ENCODE results near the gene HMGB4.
A peak's percentile ranks its signal among the peaks of the same experiment; 100 is the strongest.

HMGB4 gene

GRCh38 chr1:33848205-33848937 is 15.5 kb upstream of the HMGB4 start:
- no peak for DNase-seq (ENCODE audit: low spot score)

DNA sequence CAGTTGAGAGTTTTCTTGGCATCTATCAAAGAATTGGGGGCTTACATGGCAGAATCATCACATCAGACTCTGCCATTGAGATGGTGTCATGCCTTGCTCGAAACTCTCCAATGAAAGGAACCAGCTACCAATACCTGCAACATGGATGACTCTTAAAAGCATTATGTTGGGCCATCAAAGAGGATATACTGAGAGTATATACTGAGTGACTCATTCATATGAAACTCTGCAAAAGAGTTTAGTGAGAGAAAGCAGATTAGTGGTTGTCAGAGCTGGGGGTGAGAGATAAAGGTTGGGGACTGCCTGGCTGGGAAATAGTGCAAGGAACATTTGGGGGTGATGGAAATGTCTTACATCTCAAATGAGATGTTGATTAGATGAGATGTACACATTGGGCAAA is 14.7 kb upstream of the HMGB4 start:
- no peak for DNase-seq (ENCODE audit: low spot score)

DNA sequence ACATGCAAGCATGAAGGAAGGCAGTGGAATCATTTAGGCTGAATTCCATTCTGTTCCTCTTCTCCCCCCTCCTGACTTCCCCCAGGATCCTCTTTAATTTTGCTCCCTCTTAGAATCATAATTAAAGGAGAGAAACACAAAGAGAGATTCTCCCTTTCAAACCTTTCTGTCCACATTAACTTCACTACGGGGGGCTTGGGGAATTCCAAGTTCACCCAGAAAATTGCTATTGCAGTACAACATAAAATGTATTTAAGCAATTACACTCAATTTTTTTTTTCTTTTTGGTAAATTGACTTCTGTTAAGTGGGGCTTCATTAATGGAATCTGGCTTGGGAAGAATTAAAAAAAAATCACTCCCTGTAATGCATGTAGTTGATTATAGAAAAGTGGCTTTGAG is 13.4 kb upstream of the HMGB4 start:
- no peak for DNase-seq (ENCODE audit: low spot score)

DNA sequence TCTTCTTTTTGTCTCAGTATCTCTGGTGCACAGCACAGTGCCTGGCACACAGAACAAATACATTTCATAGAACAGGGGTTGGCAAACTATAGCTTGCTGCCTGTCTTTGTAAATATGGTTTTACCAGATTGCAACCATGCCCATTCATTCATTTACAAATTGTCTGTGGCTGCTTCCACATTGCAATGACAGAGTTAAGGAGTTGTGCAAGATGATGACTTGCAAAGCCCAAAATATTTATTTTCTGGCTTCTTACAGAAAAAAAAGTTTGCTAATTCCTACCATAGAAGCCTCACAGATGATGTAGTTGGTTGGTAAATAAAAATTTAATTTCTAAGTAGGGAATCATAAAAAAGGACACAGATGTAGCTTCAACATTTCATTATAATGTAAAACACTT is 11.2 kb upstream of the HMGB4 start:
- no peak for DNase-seq (ENCODE audit: low spot score)

DNA sequence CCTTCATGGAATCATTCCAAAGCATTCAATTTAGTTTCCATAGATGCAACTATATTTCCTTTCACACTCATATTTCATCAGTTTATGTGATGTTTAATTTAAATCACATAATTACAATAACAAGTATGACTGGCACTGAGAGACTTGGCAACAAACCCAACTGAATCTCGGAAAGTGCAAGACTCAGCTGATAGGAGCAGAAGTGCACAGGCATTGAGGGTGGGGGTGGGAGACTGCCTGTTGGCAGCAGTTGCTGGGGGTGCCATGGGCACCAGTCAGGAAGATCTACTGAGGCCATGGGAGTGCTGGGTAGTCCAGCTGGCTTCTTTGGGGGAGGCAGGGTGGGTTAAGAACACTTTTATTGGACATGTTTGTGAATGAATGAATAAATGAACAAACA is 10.4 kb upstream of the HMGB4 start:
- no peak for DNase-seq (ENCODE audit: low spot score)

GRCh38 chr1:33854091-33854490 is 9.8 kb upstream of the HMGB4 start:
- no peak for DNase-seq (ENCODE audit: low spot score)

- DNase-seq (ENCODE audit: low spot score), result no peak
These were observed 3.2 kb upstream of the HMGB4 start for GRCh38 chr1:33860671-33861070.

- no peak for DNase-seq (ENCODE audit: low spot score)
These were observed 846 bp downstream of the HMGB4 start for GRCh38 chr1:33864460-33865389.

DNA sequence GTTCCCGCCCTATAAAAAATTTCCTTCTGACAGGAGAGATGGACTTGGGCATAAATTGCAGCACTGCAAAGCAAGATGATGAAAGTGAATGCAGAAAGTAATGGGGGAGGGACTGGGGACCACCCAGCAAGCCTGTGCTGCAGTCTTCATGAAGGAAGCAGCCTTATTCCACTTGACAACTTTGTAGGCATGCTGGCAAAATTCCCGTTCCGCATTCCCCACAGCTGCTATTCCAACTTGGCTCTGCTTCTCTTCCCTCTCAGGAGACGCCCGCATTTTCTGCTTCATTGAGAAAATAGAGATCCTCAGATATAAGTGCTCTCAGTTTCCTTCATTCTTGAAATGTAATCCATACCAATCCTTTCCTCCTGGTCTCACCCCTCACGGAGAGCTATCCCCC is 2.4 kb downstream of the HMGB4 start:
- no peak for DNase-seq (ENCODE audit: low spot score)

- no peak for DNase-seq (ENCODE audit: low spot score)
These were observed 3.8 kb downstream of the HMGB4 start for GRCh38 chr1:33867684-33868083.

GRCh38 chr1:33872275-33872674 is 8.4 kb downstream of the HMGB4 start:
- DNase-seq (ENCODE audit: low spot score), result no peak

GRCh38 chr1:33872683-33873082 is 8.8 kb downstream of the HMGB4 start:
- no peak for DNase-seq (ENCODE audit: low spot score)

- no peak for DNase-seq (ENCODE audit: low spot score)
These were observed 10.8 kb downstream of the HMGB4 start for GRCh38 chr1:33874636-33875035.

GRCh38 chr1:33875862-33876261 is 12.0 kb downstream of the HMGB4 start:
- DNase-seq (ENCODE audit: low spot score), result no peak

- DNase-seq (ENCODE audit: low spot score), result no peak
These were observed 13.2 kb downstream of the HMGB4 start for GRCh38 chr1:33876970-33877650.

GRCh38 chr1:33878392-33878791 is 14.5 kb downstream of the HMGB4 start:
- no peak for DNase-seq (ENCODE audit: low spot score)

DNA sequence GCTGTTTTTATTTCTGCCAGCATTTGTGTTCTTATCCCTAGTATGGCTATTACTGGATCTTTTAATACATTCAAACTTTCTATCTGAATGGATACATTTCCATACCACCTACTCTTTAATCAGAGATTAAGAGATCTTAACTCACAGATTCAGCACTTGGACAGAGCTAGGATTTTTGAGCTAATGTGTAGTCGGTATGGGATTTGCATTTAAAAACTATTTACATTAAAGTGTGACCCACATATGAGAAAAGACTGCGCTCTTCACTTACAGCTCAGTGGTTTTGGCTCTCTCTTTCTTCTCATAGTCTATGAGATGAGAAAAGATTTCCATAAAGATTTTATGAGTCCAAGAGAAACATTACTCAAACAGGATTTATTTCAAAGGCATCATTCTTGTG is 16.4 kb downstream of the HMGB4 start:
- DNase-seq (ENCODE audit: low spot score), result no peak

DNA sequence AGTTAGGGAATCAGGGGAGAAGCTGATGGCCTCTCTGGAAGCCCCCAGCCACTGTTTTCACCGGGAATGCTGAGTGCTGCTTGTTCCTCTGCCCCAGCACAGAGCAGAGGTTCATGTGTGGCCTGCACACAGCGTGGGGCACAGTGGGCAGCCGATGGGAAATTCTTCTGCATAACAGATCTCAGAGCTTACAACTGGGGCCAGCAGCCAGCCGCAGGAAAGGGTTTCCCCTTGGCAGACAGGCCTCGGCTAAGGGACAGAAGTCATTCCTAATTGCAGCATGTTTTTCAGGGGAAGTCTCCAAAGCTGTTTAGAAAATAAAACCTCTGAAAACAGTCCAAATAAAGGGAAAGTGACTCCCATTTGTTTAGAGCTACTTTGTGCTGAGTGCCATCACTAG is 22.6 kb downstream of the HMGB4 start:
- DNase-seq (ENCODE audit: low spot score), result no peak

- peak; percentile 83 for DNase-seq (ENCODE audit: low spot score)
These were observed 29.4 kb downstream of the HMGB4 start for GRCh38 chr1:33893147-33893830.

DNA sequence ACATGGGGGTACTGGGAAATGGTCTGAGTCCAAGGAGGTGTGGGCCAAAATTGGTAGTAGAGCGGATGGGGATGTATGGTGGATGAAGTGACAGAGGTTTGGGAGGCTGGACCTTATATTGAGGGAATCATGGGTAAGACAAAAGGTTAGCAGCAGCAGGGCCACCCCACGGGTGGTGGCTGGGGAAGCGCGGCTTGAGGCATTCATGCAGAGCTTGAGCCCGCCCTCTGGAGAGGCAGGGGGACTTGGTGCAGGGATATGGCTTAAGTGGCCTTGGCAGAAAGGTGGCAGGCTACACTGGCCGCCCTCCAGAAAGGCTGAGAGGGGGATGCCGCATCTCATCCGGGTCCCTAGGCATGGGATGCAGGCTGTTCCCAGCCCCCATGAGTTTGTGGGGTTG is 31.5 kb downstream of the HMGB4 start:
- DNase-seq (ENCODE audit: low spot score), result no peak

DNA sequence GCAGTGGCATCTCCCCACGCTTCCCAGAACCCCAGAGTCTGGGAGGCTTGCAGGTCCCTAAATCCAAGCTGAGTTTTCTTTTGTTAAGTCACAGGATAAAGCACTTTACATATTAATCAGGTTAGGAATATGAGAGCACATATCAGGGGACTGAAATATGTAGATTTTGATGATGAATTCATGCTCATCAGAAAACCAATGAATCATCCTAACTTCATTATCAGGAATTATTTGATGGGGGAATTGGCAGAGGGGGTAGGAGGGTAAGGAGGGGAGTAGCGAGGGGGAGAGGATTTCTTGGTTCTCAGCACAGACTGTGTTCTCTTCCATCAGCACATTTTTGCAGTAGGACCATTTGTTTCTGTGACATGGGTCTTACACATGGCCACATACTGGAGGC is 32.1 kb downstream of the HMGB4 start:
- DNase-seq (ENCODE audit: low spot score), result peak; percentile 63

- no peak for DNase-seq (ENCODE audit: low spot score)
These were observed 33.3 kb downstream of the HMGB4 start for GRCh38 chr1:33897092-33897725.

Measured in putamen (tissue), 1 donor.